Prostate gland (tissue), 2 donors: ENCODE measurements around the gene ARMC8. TPM values are rescaled to one million over a fixed set of nuclear protein-coding genes. Genes with fewer than 3 reads are reported as not detected.

Experiments used
- DNase-seq: peaks from one replicate; pipeline ENCODE4 v3.0.0-alpha.2; 2019; ENCODE audit warnings: low spot score
- H3K27ac ChIP-seq, 2 donors: fragments of 200-600 bp; sonication (generic); 2 replicates each; pipeline ENCODE4 v1.5.1; 2017 to 2019
- H3K27me3 ChIP-seq: fragments of 200-600 bp; sonication (generic); replicated peaks from 2 replicates; pipeline ENCODE4 v1.5.1; 2019; ENCODE audit not compliant: insufficient read depth
- H3K36me3 ChIP-seq, 2 donors: fragments of 200-600 bp; sonication (generic); 1 replicate in 1 of 2; 2 replicates in 1 of 2; pipeline versions ENCODE4 v1.5.1 to v1.8.1; 2017 to 2019
- H3K4me1 ChIP-seq: fragments of 200-600 bp; sonication (generic); replicated peaks from 2 replicates; pipeline ENCODE4 v1.5.1; 2019
- H3K4me3 ChIP-seq, 2 donors: fragments of 200-600 bp; sonication (generic); 2 replicates each; pipeline ENCODE4 v1.5.1; 2017 to 2019
- H3K9me3 ChIP-seq: fragments of 200-600 bp; sonication (generic); 2 replicates; pipeline ENCODE4 v1.5.1; 2017
- POLR2A ChIP-seq: fragments of 450-650 bp; IDR thresholded peaks from one replicate; pipeline ENCODE4 v1.6.1; 2016; ENCODE audit warnings: antibody characterized with exemption, mild to moderate bottlenecking
- POLR2AphosphoS5 ChIP-seq: sonication (generic); formaldehyde crosslinking; IDR thresholded peaks from one replicate; pipeline ENCODE4 v1.6.1; 2017; ENCODE audit warnings: antibody characterized with exemption
- WGBS: methylation state at CpG from one replicate; pipeline ENCODE4 v1.1.5; 2018; 5-methylcytosine and 5-hydroxymethylcytosine counted together
- intact Hi-C: fragments of 100-400 bp; cut with DNase I; formaldehyde crosslinking; loops from one replicate; pipeline ENCODE4 v1.14.2; 2022
- total RNA-seq, 2 donors: library from RNA; depleted of rRNA; stranded (reverse); fragments of >200 nt; gene quantifications; one replicate each; pipeline ENCODE4 v1.1.0, GENCODE V29; 2016
- TF ChIP-seq, protein P1 (sequence below), 4 experiments: fragments of 200-600 bp in 2 of 4; fragments of 450-650 bp in 2 of 4; sonication (generic) in 2 of 4; IDR thresholded peaks; 1 replicate in 3 of 4; 2 replicates in 1 of 4; pipeline ENCODE4 v1.5.1; 2016 to 2019; ENCODE audit warnings: antibody characterized with exemption in 4 of 4, mild to moderate bottlenecking in 2 of 4, moderate library complexity in 2 of 4

The ARMC8 gene
- total RNA-seq, 2 donors from 2014 or later = 34.8 to 44.0 TPM

DNA sequence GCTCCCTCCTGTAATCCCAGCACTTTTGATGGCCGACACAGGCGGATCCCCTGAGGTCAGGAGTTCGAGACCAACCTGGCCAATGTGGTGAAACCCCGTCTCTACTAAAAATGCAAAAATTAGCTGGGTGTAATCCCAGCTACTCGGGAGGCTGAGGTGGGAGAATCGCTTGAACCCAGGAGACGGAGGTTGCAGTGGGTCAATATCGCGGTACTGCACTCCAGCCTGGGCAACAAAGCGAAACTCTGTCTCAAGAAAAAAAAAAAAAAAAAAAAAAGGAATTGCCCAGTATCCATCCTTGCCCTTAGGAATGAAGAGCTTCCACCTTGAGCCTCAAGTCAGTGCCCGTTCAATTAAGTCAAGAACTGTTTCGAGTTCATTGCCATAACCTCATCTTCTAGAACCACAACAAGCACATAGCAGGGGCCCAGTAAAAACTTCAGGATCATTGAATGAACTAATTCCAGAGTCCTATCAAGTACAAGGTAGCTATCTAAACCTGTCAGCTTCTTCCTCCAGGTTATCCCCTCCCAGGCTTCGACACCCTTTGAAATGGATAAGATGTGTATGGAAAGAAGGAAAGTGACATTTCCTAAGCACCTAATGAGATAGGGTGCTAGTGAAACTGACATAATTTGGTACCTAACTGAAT is 13.2 kb upstream of the ARMC8 start:
- DNase-seq = no peak
- H3K9me3 ChIP-seq = no peaks in the 10 kb centered on the region
- WGBS = 55% methylated on average over 13 of the region's 13 CpGs
- H3K27me3 ChIP-seq = no peaks in the 10 kb centered on the region
- no peaks in the 10 kb centered on the region for H3K36me3 ChIP-seq
- H3K4me1 ChIP-seq = no peaks in the 10 kb centered on the region
- intact Hi-C loops = no loop called here
- H3K27ac ChIP-seq = peak overlapping the region; percentile 73
- no peak for TF ChIP-seq POLR2AphosphoS5
- TF ChIP-seq, protein P1, sequence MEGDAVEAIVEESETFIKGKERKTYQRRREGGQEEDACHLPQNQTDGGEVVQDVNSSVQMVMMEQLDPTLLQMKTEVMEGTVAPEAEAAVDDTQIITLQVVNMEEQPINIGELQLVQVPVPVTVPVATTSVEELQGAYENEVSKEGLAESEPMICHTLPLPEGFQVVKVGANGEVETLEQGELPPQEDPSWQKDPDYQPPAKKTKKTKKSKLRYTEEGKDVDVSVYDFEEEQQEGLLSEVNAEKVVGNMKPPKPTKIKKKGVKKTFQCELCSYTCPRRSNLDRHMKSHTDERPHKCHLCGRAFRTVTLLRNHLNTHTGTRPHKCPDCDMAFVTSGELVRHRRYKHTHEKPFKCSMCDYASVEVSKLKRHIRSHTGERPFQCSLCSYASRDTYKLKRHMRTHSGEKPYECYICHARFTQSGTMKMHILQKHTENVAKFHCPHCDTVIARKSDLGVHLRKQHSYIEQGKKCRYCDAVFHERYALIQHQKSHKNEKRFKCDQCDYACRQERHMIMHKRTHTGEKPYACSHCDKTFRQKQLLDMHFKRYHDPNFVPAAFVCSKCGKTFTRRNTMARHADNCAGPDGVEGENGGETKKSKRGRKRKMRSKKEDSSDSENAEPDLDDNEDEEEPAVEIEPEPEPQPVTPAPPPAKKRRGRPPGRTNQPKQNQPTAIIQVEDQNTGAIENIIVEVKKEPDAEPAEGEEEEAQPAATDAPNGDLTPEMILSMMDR (IDR thresholded peaks at IDR 0.05) = no peak
- no peak for TF ChIP-seq POLR2A
- H3K4me3 ChIP-seq = peak overlapping the region; percentile 62 to 67

DNA sequence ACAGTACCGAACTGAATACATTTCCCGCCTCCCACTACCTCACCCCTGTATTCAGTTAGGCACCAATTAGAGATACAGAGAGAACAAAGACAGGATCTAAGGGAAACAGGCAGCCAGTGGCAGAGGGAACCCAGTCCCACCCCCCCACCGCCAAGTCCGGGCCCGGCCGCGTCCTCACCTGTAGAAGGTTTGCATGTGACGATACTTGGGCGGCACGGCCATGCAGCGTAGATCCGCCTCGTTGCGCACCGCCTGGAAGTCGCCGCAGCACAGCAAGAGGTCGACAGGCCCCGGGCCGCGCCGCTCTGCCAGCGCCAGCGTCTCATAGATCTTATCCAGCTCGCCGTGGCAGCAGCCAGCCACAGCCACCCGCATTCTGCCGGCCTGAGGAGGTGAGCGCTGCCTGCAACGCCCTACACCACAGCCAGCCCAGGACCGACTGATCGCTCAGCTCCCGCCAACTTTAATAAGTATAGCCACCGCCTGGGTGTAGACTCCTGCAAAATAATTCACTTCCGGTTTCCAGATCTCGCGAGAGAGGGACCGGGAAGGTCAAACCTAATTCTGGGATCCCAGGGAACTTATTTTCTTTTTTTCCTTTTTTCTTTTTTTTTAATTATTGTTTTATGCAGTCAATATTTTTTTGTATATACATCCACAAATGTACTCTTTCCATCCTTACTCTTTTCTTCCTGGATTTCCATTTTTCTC is 12.5 kb upstream of the ARMC8 start, which contains the start of gene DBR1:
Gene DBR1 (minus strand): TSS at position 501 of the 711 bp plus-strand sequence. CDS start 126 bp downstream, at position 375.
- H3K4me1 ChIP-seq = no peaks in the 10 kb centered on the region
- H3K4me3 ChIP-seq = peak within 1 kb of the TSS; percentile 62 to 67
- TF ChIP-seq, protein P1 (IDR thresholded peaks at IDR 0.05) = peak in 2 of 4 experiments; percentile 14 to 15
- peak; percentile 76 for TF ChIP-seq POLR2A
- TF ChIP-seq POLR2AphosphoS5 = peak; percentile 81
- WGBS = 1% methylated on average over 23 of the region's 38 CpGs
- H3K27me3 ChIP-seq = no peaks in the 10 kb centered on the region
- peak within 1 kb of the TSS; percentile 73 for H3K27ac ChIP-seq
- no peaks in the 10 kb centered on the region for H3K9me3 ChIP-seq
- H3K36me3 ChIP-seq = no peaks in the 10 kb centered on the region
- intact Hi-C loops = no loop called here
- peak; percentile 83 for DNase-seq

DNA sequence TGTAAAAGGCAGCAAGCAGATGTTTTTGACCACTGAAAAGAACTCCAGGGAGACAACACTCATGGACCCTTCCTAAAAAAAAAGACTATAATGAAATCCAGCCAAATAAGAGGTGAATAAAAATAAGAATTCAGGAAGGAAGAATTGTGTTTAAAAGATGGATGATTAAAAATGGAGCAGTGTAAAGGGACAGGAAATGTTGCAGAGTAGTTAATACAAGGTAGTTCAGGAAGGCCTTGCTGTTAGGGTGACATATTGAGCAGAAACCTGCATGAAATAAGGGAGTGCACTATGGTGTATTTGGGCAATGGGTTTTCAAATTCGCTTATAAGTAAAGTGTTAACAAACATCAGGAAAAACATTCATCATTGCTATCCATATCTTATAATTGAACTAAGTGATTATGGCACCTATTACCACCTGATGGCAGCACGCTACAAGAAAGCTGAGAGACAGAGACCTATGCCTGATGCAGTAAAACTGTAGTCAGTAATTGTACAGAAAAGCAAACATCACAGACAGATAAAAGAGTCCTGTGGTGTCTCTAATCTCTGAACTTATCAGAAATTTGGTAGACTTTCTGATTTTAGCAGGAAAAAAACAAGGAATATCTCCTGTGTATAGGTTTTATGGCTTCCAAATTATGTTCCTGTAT is 6.6 kb upstream of the ARMC8 start:
- TF ChIP-seq POLR2AphosphoS5 (peak; percentile 43), POLR2A (no peak)
- TF ChIP-seq, protein P1 (IDR thresholded peaks at IDR 0.05) = peak in 3 of 4 experiments; percentile 38 to 57 (median 46)
- 5% methylated on average over 2 of the region's 2 CpGs for WGBS
- no peaks in the 10 kb centered on the region for H3K4me1 ChIP-seq
- H3K27ac ChIP-seq = no peak overlapping the region
- no peak overlapping the region for H3K4me3 ChIP-seq
- H3K9me3 ChIP-seq = no peaks in the 10 kb centered on the region
- intact Hi-C loops = loop anchor here (10.0 kb wide), 1 partner anchor 414 kb away; the partner anchor contains the start of gene CEP70
- DNase-seq = peak; percentile 33
- no peaks in the 10 kb centered on the region for H3K27me3 ChIP-seq
- H3K36me3 ChIP-seq = no peaks in the 10 kb centered on the region

DNA sequence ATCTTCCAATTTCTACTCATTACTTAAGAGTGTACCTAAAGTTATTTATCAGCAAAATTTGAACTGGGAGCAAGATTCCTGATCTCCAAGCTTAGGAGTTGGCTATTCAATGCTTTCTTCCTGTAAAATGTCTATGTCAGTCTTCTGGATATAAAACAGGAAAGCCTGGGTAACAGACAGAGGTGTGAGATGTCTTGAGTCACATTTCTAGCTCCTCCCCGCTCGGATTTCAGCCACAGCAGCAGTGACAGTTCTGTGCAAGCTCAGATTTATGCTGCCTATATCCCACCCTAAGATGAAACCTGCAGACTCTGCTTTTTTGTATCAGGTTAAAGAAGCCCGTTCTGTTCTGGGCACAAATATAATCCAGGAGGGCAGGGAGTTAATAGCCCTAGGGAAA is 2.1 kb upstream of the ARMC8 start:
- no peaks in the 10 kb centered on the region for H3K27me3 ChIP-seq
- no peaks in the 10 kb centered on the region for H3K4me1 ChIP-seq
- no peaks in the 10 kb centered on the region for H3K36me3 ChIP-seq
- intact Hi-C loops = loop anchor here (5.0 to 10.0 kb wide), 2 partner anchors 142 to 410 kb away; partner anchors contain the start of genes CEP70 and NME9
- no peaks in the 10 kb centered on the region for H3K9me3 ChIP-seq
- no peak overlapping the region for H3K4me3 ChIP-seq
- H3K27ac ChIP-seq = no peak overlapping the region
- no peak for TF ChIP-seq POLR2A
- TF ChIP-seq POLR2AphosphoS5 = no peak
- TF ChIP-seq, protein P1 (IDR thresholded peaks at IDR 0.05) = no peak
- DNase-seq = no peak
- WGBS = 23% methylated on average over 3 of the region's 3 CpGs
